Adrenal gland (tissue), 12 donors: ENCODE measurements around the gene MRPL3. TPM values are rescaled to one million over a fixed set of nuclear protein-coding genes. Genes with fewer than 3 reads are reported as not detected.

ENCODE experiments used
- DNase-seq, 7 donors: peaks; one replicate each; pipeline ENCODE4 v3.0.0-alpha.2; 2019 to 2020
- H3K27ac ChIP-seq, 5 donors: fragments of 200-600 bp; sonication (generic) in 4 of 5; 1 replicate in 3 of 5; 2 replicates in 2 of 5; pipeline versions ENCODE4 v1.5.1 to v1.8.0; 2016 to 2020; ENCODE audit warnings: mild to moderate bottlenecking in 1 of 5
- H3K27me3 ChIP-seq: fragments of 200-600 bp; 2 replicates; pipeline ENCODE4 v1.8.0; 2021
- H3K36me3 ChIP-seq, 2 donors: fragments of 200-600 bp; replicated peaks in 1 of 2; 1 replicate in 1 of 2; 2 replicates in 1 of 2; pipeline versions ENCODE4 v1.5.1 to v1.8.0; 2018 to 2022
- H3K4me1 ChIP-seq, 2 donors: fragments of 200-600 bp; replicated peaks in 1 of 2; 1 replicate in 1 of 2; 2 replicates in 1 of 2; pipeline versions ENCODE4 v1.5.1 to v1.8.0; 2018 to 2021
- H3K4me3 ChIP-seq, 4 donors: fragments of 200-600 bp; sonication (generic) in 3 of 4; one replicate each; pipeline ENCODE4 v1.5.1; 2016 to 2018
- H3K9me3 ChIP-seq, 3 donors: fragments of 200-600 bp; sonication (generic) in 1 of 3; replicated peaks in 1 of 3; 1 replicate in 2 of 3; 2 replicates in 1 of 3; pipeline versions ENCODE4 v1.5.1 to v1.8.0; 2016 to 2021
- POLR2A ChIP-seq, 2 donors: fragments of 450-650 bp; IDR thresholded peaks; one replicate each; pipeline ENCODE4 v1.6.1; 2017; ENCODE audit warnings: antibody characterized with exemption in 2 of 2, mild to moderate bottlenecking in 2 of 2, moderate library complexity in 1 of 2
- WGBS, 4 donors: extraction: QIAGEN DNeasy Blood & Tissue Kit in 2 of 4; methylation state at CpG; one replicate each; pipeline versions ENCODE4 v1.1.5 to v1.1.7; 2013 to 2017; 5-methylcytosine and 5-hydroxymethylcytosine counted together
- intact Hi-C, 2 donors: fragments of 100-400 bp; cut with DNase I; formaldehyde crosslinking; loops; one replicate each; pipeline versions ENCODE4 v1.14.1 to v1.15.0; 2022 to 2023
- polyA plus RNA-seq, 3 donors: library from polyadenylated mRNA; stranded (reverse); fragments of 200-250 nt in 2 of 3; fragments of 350-450 nt in 1 of 3; fragmentation: Illumina TruSeq in 1 of 3; extraction: RNeasy Lipid Tissue Mini Kit (QIAGEN cat#74804) in 1 of 3; gene quantifications; one replicate each; pipeline ENCODE4 v1.2.3, GENCODE V29; 2013 to 2014
- total RNA-seq, 9 donors: library from RNA; depleted of rRNA in 4 of 9; stranded (reverse); fragments of >200 nt in 4 of 9; fragments of 120-200 nt in 1 of 9; fragmentation: NEBNext Ultra II Directional in 1 of 9; extraction: Animal tissue kit (Norgen Biotek cat#: 25700) in 1 of 9; gene quantifications; one replicate each; pipeline versions ENCODE4 v1.1.0 to v1.2.4, GENCODE V29; 2013 to 2023
- TF ChIP-seq, protein P1 (sequence below), 6 experiments: fragments of 450-650 bp in 4 of 6; fragments of 200-600 bp in 2 of 6; sonication (generic) in 1 of 6; IDR thresholded peaks; 1 replicate in 5 of 6; 2 replicates in 1 of 6; pipeline versions ENCODE4 v1.5.1 to v1.8.0; 2016 to 2021; ENCODE audit warnings: antibody characterized with exemption in 6 of 6, mild to moderate bottlenecking in 2 of 6, moderate library complexity in 1 of 6
- donor health status: healthy with polysubstance abuse.
- donor health status: Bipolar disorder and iron deficiency.
- donor health status: DM: yes; HTN: yes; CAD: no.
- donor health status: DM: no; HTN: no; CAD: no.
- donor health status: DM: no; HTN: no; CAD: no.
- donor health status: DM: yes; HTN: yes; CAD: no.

Gene MRPL3
- total and polyA plus RNA-seq, 12 donors: 48.4 to 195 (median 70.6) TPM

GRCh38 chr3:131470377-131470776 is 32.4 kb downstream of the MRPL3 start:
- no peaks in the 10 kb centered on the region for H3K27me3 ChIP-seq
- no peaks in the 10 kb centered on the region for H3K4me1 ChIP-seq
- H3K9me3 ChIP-seq: no peaks in the 10 kb centered on the region
- DNase-seq: no peak
- no peak overlapping the region for H3K4me3 ChIP-seq
- intact Hi-C loops: no loop called here
- no peak overlapping the region for H3K27ac ChIP-seq
- peaks cover 0 to 34% of the 10 kb centered on the region in 2 donors for H3K36me3 ChIP-seq
- TF ChIP-seq POLR2A (IDR thresholded peaks at IDR 0.05): no peak
- TF ChIP-seq, protein P1, sequence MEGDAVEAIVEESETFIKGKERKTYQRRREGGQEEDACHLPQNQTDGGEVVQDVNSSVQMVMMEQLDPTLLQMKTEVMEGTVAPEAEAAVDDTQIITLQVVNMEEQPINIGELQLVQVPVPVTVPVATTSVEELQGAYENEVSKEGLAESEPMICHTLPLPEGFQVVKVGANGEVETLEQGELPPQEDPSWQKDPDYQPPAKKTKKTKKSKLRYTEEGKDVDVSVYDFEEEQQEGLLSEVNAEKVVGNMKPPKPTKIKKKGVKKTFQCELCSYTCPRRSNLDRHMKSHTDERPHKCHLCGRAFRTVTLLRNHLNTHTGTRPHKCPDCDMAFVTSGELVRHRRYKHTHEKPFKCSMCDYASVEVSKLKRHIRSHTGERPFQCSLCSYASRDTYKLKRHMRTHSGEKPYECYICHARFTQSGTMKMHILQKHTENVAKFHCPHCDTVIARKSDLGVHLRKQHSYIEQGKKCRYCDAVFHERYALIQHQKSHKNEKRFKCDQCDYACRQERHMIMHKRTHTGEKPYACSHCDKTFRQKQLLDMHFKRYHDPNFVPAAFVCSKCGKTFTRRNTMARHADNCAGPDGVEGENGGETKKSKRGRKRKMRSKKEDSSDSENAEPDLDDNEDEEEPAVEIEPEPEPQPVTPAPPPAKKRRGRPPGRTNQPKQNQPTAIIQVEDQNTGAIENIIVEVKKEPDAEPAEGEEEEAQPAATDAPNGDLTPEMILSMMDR (IDR thresholded peaks at IDR 0.05): no peak
- 93 to 100% (median 98%) methylated on average over 2 of the region's 2 CpGs for WGBS, 4 donors

DNA sequence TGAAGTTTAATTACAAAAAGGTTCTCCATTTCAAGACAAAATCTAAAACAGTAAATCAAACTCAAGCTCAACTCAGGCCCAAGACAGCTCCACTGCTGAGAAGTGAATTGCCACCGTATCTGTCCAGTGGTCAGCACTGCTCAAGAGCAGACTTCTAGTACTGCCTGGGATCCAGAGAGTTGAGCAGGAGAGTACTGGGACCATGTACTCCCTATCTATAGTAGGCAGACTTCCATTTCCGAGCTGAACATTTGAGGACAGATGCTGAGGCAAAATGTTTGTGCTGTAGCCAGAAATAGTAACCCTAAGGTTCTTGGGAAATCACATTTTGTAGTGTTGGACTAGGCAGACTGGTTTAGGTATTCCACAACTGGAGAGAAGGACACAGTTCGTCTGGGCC is 44.1 kb downstream of the MRPL3 start:
- WGBS, 4 donors: 83 to 100% (median 92%) methylated on average over 3 of the region's 3 CpGs

GRCh38 chr3:131457220-131457619 is 45.6 kb downstream of the MRPL3 start:
- 62 to 76% (median 66%) methylated on average over 1 of the region's 1 CpG for WGBS, 4 donors
- Histone ChIP-seq H3K4me3 (no peak overlapping the region), H3K27me3 (no peaks in the 10 kb centered on the region), H3K27ac (no peak overlapping the region), H3K4me1 (no peaks in the 10 kb centered on the region), H3K9me3 (no peaks in the 10 kb centered on the region), H3K36me3 (no peaks in the 10 kb centered on the region)
- no peak for TF ChIP-seq POLR2A (IDR thresholded peaks at IDR 0.05)
- TF ChIP-seq, protein P1 (IDR thresholded peaks at IDR 0.05): no peak
- intact Hi-C loops: no loop called here
- DNase-seq: no peak

More for the DNA sequence above, 44.1 kb downstream of the MRPL3 start:
- DNase-seq: no peak
- no peak overlapping the region for H3K27ac ChIP-seq
- H3K36me3 ChIP-seq: no peaks in the 10 kb centered on the region
- no peaks in the 10 kb centered on the region for H3K27me3 ChIP-seq
- H3K4me1 ChIP-seq: no peaks in the 10 kb centered on the region
- intact Hi-C loops: no loop called here
- TF ChIP-seq, protein P1 (IDR thresholded peaks at IDR 0.05): no peak
- TF ChIP-seq POLR2A (IDR thresholded peaks at IDR 0.05): no peak
- H3K4me3 ChIP-seq: no peak overlapping the region
- no peaks in the 10 kb centered on the region for H3K9me3 ChIP-seq

GRCh38 chr3:131454501-131454900 is 48.3 kb downstream of the MRPL3 start:
- Histone ChIP-seq H3K4me1 (no peaks in the 10 kb centered on the region), H3K36me3 (no peaks in the 10 kb centered on the region), H3K9me3 (no peaks in the 10 kb centered on the region), H3K4me3 (no peak overlapping the region), H3K27ac (no peak overlapping the region), H3K27me3 (no peaks in the 10 kb centered on the region)
- intact Hi-C loops: no loop called here
- no peak for DNase-seq
- TF ChIP-seq POLR2A (IDR thresholded peaks at IDR 0.05): no peak
- TF ChIP-seq, protein P1 (IDR thresholded peaks at IDR 0.05): no peak
